Activated CD4-positive, CD25-positive, alpha-beta regulatory T cell (primary cell): ENCODE data around the gene TMEM175.
"Not testable (repeated sequence)": the region's sequence is repeated elsewhere in the genome, so short reads cannot be mapped to it uniquely, and the experiment has no call there.

Experiments used
- DNase-seq, 4 experiments: peaks; one replicate each; lab custom pipeline; 2025; lab: John Stamatoyannopoulos, UW

The TMEM175 gene

DNA sequence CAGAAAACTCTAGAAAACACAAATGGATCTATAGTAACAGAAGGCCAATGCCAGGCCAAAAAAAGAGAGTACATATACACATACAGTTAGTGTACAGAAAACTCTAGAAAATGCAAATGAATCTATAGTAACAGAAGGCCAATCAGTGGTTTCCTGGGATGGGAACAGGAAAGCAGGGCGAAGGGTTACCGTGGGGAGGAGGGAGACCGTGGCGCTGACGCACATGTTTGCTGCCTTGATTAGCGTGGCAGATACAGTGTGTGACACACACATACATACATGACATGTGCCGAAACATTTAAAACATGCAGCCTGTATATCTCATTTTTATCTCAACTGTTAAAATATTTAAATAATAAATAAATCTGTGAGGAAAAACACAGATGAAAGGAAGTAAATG, 14.8 kb upstream of the TMEM175 start:
- no peak for DNase-seq

GRCh38 chr4:917992-918391, 14.3 kb upstream of the TMEM175 start:
- DNase-seq = no peak

DNA sequence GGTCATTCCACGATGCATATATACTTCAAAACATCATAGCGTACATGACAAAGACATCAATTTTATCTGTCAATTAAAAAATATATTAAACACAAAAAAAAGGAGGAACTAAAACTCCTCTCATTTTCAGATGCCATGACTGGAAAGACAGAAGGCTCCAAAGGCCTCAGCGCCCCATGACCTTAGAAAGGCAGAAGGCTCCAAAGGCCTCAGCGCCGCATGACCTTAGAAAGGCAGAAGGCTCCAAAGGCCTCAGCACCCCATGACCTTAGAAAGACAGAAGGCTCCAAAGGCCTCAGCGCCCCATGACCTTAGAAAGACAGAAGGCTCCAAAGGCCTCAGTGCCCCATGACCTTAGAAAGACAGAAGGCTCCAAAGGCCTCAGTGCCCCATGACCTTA, 13.7 kb upstream of the TMEM175 start:
- DNase-seq = not testable (repeated sequence)

DNA sequence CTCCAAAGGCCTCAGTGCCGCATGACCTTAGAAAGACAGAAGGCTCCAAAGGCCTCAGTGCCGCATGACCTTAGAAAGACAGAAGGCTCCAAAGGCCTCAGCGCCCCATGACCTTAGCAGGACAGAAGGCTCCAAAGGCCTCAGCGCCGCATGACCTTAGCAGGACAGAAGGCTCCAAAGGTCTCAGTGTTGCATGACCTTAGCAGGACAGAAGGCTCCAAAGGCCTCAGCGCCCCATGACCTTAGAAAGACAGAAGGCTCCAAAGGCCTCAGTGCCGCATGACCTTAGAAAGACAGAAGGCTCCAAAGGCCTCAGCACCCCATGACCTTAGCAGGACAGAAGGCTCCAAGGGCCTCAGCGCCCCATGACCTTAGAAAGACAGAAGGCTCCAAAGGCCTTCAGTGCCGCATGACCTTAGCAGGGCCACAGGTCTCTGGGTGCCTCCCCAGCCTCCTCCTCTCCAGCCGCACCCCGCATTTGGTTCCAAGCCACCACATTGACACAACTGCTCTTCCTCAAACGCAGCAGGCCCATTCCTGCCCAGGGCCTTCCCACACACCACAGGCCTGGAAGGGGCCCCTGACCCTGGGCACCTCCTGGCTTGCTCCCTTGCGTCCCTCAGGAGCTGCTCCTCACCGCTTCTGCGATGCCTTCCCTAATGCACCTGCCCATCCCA, 13.1 kb upstream of the TMEM175 start:
- DNase-seq = not testable (repeated sequence)

- DNase-seq = no peak
Measured at GRCh38 chr4:921830-922331, 10.4 kb upstream of the TMEM175 start.

GRCh38 chr4:924107-925096, 7.9 kb upstream of the TMEM175 start:
- no peak for DNase-seq

DNA sequence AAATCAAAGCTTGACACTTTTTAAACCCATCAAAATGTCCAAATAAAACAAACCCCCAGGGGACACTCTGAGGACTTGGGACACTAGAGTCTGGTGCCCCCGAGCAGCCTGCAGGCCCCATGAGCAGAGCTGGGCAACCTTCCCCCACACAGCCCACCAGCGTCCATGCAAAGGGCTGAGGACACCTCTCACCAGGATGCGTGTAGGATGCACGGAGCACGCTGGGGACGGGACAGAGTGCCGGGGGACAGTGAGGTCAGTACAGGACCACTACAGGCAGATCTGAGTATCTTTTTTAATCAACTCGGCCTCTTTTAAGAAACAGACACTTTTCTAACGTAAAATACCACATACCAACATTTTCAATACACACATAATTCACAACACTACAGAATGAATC, 7.1 kb upstream of the TMEM175 start:
- DNase-seq = no peak

- DNase-seq = no peak
Measured at GRCh38 chr4:925771-926500, 6.3 kb upstream of the TMEM175 start.

DNA sequence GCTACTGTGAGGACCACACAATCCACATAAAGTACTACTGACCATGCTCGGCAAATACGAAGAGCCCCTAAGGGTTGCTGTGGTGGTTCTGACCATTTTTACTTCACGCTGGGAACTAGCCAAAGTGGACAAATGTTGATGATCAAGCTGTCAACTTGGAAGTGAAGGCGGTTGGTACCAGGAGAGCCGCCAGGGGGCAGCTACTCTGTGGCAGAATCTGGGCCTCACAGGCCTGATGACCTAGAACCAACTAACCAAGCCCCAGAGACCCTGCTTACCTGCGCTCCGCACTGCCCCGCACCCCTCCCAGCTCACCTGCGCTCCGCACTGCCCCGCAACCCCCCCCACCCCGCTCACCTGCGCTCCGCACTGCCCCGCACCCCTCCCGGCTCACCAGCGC, 5.7 kb upstream of the TMEM175 start:
- DNase-seq = no peak

GRCh38 chr4:927566-927965, 4.7 kb upstream of the TMEM175 start:
- not testable (repeated sequence) for DNase-seq

DNA sequence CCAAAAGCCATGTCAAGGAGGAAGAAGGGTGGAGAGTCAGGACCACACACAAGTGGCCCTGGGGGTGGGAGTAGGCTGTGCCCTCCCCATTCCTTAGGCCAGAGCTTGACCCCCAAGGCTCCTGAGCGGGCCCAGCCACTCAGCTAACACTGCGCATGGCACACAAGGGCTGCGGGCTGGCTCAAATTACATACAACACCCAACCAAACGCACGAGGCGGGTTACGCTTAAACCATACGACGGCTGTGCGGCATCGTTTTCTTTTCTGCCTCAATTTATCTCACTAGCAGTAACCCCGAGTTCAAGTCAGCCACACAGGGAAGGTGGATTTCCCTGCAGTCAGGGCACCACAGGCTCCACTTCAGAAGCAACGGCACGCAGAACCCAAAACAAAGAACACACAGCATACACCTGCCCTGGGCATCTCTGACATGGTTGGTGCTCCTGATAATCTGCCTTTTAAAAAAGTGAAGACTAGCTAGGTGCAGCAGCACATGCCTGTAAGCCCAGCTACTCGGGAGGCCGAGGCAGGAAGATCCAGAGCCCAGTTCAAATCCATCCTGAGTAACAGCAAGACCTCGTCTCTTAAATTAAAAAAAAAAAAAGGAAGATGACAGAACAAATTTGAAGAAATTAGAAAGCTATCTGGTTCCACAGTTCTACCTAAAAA, 3.0 kb upstream of the TMEM175 start:
- DNase-seq = no peak

DNA sequence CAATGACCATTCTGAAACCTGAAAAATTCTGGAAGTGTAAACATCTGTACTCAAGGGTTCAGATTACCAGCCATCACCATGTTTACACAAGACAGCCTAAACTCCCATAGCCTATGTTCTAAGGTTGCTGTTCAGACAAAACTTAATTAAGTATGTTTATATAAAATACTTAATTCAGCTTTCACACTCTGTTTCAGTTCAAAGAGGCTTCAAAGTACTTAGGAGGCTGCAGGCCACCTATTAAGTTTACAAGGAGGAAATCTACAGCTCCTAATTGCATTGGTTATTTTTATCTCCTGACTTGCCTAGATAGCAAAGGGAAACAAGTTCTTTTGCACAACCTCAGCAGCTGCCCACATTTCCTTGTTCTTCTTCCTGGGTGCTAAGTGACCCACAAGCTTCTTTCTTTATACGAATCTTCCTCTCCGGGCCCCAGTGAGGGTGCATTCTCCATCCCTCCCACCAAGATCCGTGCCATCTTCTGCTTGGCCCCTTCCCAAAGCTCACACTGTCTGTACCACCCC, 2.2 kb upstream of the TMEM175 start:
- no peak for DNase-seq

GRCh38 chr4:930827-931193, 1.4 kb upstream of the TMEM175 start:
- DNase-seq = no peak

- no peak for DNase-seq
Measured at GRCh38 chr4:931194-931959, 883 bp upstream of the TMEM175 start.

- DNase-seq = no peak
Measured at GRCh38 chr4:932713-933070, 432 bp downstream of the TMEM175 start.

GRCh38 chr4:939508-939907, 7.2 kb downstream of the TMEM175 start:
- DNase-seq = not testable (repeated sequence)

DNA sequence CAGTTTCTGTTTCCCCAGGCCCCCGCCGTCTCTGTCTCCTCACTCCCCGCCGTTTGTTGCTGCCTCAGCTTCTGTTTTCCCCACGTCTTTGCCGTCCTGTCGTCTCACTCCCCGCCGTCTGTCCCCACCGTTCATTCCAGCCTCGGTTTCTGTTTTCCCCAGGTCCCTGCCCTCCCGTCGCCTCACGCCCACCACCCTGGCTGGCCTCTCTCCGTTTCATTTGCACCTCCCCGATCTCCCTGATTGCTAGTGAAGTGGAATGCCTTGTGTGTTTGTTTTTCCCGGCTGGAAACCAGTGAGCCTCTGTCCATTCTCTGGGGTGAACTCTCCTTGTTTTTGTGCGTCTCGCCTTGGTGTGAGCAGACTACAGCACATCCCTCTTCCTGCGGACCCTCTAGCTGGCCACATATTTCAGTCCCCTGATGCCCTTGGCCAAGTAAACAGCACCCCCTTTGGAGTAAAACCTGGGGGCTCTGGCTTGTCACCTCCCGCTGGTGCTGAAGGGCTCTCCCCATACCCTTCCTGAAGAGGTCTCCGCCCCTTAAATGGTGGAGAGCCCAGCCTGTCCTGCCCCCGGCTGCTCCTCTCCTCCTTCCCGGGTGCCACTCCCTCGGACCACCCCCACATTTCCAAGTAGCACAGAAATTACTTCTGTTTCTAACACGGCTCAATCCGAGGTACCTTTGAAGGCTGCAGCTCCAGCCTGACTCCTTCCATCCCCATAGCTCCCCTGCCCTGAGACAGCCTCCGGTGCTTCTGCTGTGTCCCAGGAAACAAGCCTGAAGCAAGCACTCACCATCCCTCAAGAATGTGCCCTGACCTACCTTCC, 13.2 kb downstream of the TMEM175 start:
- DNase-seq = no peak

GRCh38 chr4:946103-946450, 13.8 kb downstream of the TMEM175 start:
- no peak for DNase-seq

DNA sequence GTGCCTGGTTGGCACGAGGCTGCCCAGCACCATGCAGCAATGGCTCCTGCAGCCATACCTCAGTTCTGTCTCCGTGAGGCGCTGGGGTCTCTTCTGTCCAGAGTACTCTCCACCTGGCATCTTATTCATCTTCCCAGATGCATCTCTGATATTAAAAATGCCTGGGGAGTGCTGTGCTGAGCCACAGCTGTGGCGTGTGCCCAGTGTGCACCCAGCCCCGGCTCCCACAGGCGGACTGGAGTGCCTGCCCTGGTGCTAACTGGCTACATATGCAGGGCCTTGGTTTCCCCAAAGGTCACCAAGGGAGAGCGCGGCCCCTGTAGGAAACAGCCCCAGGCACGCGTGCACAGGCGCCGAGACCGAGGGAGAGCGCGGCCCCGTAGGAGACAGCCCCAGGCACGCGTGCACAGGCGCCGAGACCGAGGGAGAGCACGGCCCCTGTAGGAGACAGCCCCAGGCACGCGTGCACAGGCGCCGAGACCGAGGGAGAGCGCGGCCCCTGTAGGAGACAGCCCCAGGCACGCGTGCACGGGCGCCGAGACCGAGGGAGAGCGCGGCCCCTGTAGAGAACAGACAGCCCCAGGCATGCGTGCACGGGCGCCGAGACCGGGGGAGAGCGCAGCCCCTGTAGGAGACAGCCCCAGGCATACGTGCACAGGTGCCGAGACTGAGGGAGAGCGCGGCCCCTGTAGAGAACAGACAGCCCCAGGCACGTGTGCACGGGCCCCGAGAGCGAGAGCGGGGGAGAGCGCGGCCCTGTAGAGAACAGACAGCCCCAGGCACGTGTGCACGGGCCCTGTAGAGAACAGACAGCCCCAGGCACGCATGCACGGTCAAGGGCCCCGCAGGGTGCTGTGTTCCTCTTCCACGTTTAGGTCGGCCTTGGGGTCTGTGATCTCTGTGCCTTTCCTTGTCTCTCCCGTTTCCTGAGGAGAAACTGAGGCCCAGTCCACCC, 14.5 kb downstream of the TMEM175 start:
- no peak for DNase-seq
